Common myeloid progenitor, CD34-positive (primary cell): ENCODE data around the gene UBE2F.
A peak's percentile ranks its signal among the peaks of the same experiment; 100 is the strongest.
"Not testable (repeated sequence)": the region's sequence is repeated elsewhere in the genome, so short reads cannot be mapped to it uniquely, and the experiment has no call there.

Experiments
- CTCF ChIA-PET: fragments of 350-600 bp; sonication (Branson Sonifier 250); formaldehyde crosslinking; loops from one replicate; lab custom pipeline; 2021; ENCODE audit warnings: antibody characterized with exemption; lab: Charles Lee
- POLR2A ChIA-PET: fragments of 350-600 bp; sonication (Branson Sonifier 250); formaldehyde crosslinking; loops from one replicate; lab custom pipeline; 2021; ENCODE audit warnings: antibody characterized with exemption; lab: Charles Lee
- DNase-seq, 3 donors: peaks; one replicate each; pipeline versions ENCODE4 v3.0.0 to v3.0.0-alpha.2; 2013
- H3K27ac ChIP-seq, 2 experiments: 1 replicate in 1 of 2; 2 replicates in 1 of 2; pipeline ENCODE4 v1.7.0; 2013; ENCODE audit warnings: inconsistent platforms in 2 of 2, low read length in 2 of 2, mild to moderate bottlenecking in 2 of 2, low read depth in 1 of 2, moderate library complexity in 1 of 2; ENCODE audit not compliant: severe bottlenecking in 2 of 2, insufficient read depth in 1 of 2, poor library complexity in 1 of 2
- H3K27me3 ChIP-seq, 5 experiments: replicated peaks in 2 of 5; 1 replicate in 3 of 5; 2 replicates in 2 of 5; pipeline versions ENCODE4 v1.6.1 to v1.7.0; 2013; ENCODE audit warnings: low read length in 4 of 5, mild to moderate bottlenecking in 2 of 5, moderate library complexity in 2 of 5, inconsistent platforms in 1 of 5; ENCODE audit not compliant: insufficient read depth in 5 of 5, control insufficient read depth in 4 of 5
- H3K36me3 ChIP-seq, 4 experiments: 1 replicate in 2 of 4; 2 replicates in 2 of 4; pipeline versions ENCODE4 v1.6.1 to v1.7.0; 2013; ENCODE audit warnings: low read length in 3 of 4, control low read depth in 1 of 4, mild to moderate bottlenecking in 1 of 4; ENCODE audit not compliant: control insufficient read depth in 4 of 4, insufficient read depth in 4 of 4
- H3K4me1 ChIP-seq, 4 experiments: 1 replicate in 3 of 4; 2 replicates in 1 of 4; pipeline versions ENCODE4 v1.6.1 to v1.7.1; 2013; ENCODE audit warnings: low read length in 3 of 4, mild to moderate bottlenecking in 3 of 4, control low read depth in 1 of 4, inconsistent platforms in 1 of 4, moderate library complexity in 1 of 4; ENCODE audit not compliant: control insufficient read depth in 4 of 4, insufficient read depth in 4 of 4; ENCODE audit errors: control extremely low read depth in 1 of 4
- H3K4me3 ChIP-seq, 7 experiments: 1 replicate in 4 of 7; 2 replicates in 3 of 7; pipeline versions ENCODE4 v1.5.1 to v1.7.0; 2013; ENCODE audit warnings: mild to moderate bottlenecking in 7 of 7, low read length in 6 of 7, moderate library complexity in 6 of 7, inconsistent platforms in 2 of 7, low read depth in 2 of 7, control low read depth in 1 of 7; ENCODE audit not compliant: insufficient read depth in 4 of 7, control insufficient read depth in 1 of 7; ENCODE audit errors: extremely low read depth in 1 of 7
- H3K9me3 ChIP-seq, 5 experiments: 1 replicate in 4 of 5; 2 replicates in 1 of 5; pipeline versions ENCODE4 v1.6.1 to v1.7.1; 2013; ENCODE audit warnings: low read length in 4 of 5, mild to moderate bottlenecking in 2 of 5, inconsistent platforms in 1 of 5, low read depth in 1 of 5, moderate library complexity in 1 of 5; ENCODE audit not compliant: control insufficient read depth in 4 of 5, insufficient read depth in 2 of 5; ENCODE audit errors: control extremely low read depth in 1 of 5
- WGBS: methylation state at CpG from one replicate; pipeline ENCODE4 v1.1.5; 2013; ENCODE audit not compliant: insufficient coverage; 5-methylcytosine and 5-hydroxymethylcytosine counted together

UBE2F gene

GRCh38 chr2:237955640-237956401, 11.0 kb upstream of the UBE2F start:
- Histone ChIP-seq H3K4me3 (peak overlapping the region in 6 of 7 experiments; percentile 26 to 77 (median 58)), H3K27ac (no peak overlapping the region), H3K27me3 (peaks cover 0 to 8% (median 0%) of the 10 kb centered on the region in 5 experiments), H3K9me3 (peaks cover 0 to 7% (median 0%) of the 10 kb centered on the region in 5 experiments), H3K36me3 (no peaks in the 10 kb centered on the region), H3K4me1 (peaks cover 0 to 15% (median 9%) of the 10 kb centered on the region in 4 experiments)
- CTCF ChIA-PET: interaction anchor here (0.6 to 2.7 kb wide), 5 partner anchors 28 to 72 kb away, joined by 3 to 9 read pairs (median 3); no protein-coding TSS in a partner anchor
- WGBS: 8% methylated on average over 59 of the region's 64 CpGs
- DNase-seq: peak in 2 of 3 donors; percentile 44 to 55
- POLR2A ChIA-PET: no interaction called here

GRCh38 chr2:237956402-237956736, 10.4 kb upstream of the UBE2F start:
- no peak overlapping the region for H3K27ac ChIP-seq
- peaks cover 0 to 8% (median 0%) of the 10 kb centered on the region in 5 experiments for H3K27me3 ChIP-seq
- peaks cover 0 to 15% (median 9%) of the 10 kb centered on the region in 4 experiments for H3K4me1 ChIP-seq
- CTCF ChIA-PET: interaction anchor here (0.6 to 2.7 kb wide), 7 partner anchors 12 to 71 kb away, joined by 3 to 9 read pairs (median 3); no protein-coding TSS in a partner anchor
- DNase-seq: no peak
- H3K9me3 ChIP-seq: peaks cover 0 to 13% (median 3%) of the 10 kb centered on the region in 5 experiments
- POLR2A ChIA-PET: no interaction called here
- WGBS: 4% methylated on average over 16 of the region's 23 CpGs
- H3K36me3 ChIP-seq: no peaks in the 10 kb centered on the region
- peak overlapping the region in 6 of 7 experiments; percentile 26 to 77 (median 58) for H3K4me3 ChIP-seq

GRCh38 chr2:237961637-237962036, 5.2 kb upstream of the UBE2F start:
- H3K9me3 ChIP-seq: peaks cover 0 to 30% (median 21%) of the 10 kb centered on the region in 5 experiments
- no peak overlapping the region for H3K4me3 ChIP-seq
- ChIA-PET POLR2A (interaction anchor here (0.6 kb wide), 1 partner anchor 128 kb away, joined by 3 read pairs; no protein-coding TSS in a partner anchor), CTCF (interaction anchor here (1.1 kb wide), 1 partner anchor 66 kb away, joined by 3 read pairs; no protein-coding TSS in a partner anchor)
- H3K27me3 ChIP-seq: no peaks in the 10 kb centered on the region
- DNase-seq: no peak
- H3K4me1 ChIP-seq: peaks cover 0 to 11% (median 8%) of the 10 kb centered on the region in 4 experiments
- H3K27ac ChIP-seq: no peak overlapping the region
- WGBS: 97% methylated on average over 5 of the region's 5 CpGs
- H3K36me3 ChIP-seq: no peaks in the 10 kb centered on the region

GRCh38 chr2:237962432-237963084, 4.3 kb upstream of the UBE2F start:
- CTCF ChIA-PET: interaction anchor here (0.6 to 1.1 kb wide), 2 partner anchors 66 to 111 kb away, joined by 3 to 4 read pairs; no protein-coding TSS in a partner anchor
- H3K9me3 ChIP-seq: peaks cover 0 to 30% (median 21%) of the 10 kb centered on the region in 5 experiments
- POLR2A ChIA-PET: interaction anchor here (0.6 kb wide), 1 partner anchor 129 kb away, joined by 3 read pairs; no protein-coding TSS in a partner anchor
- WGBS: 98% methylated on average over 4 of the region's 5 CpGs
- DNase-seq: peak in 1 of 3 donors; percentile 43
- H3K4me1 ChIP-seq: peaks cover 0 to 11% (median 9%) of the 10 kb centered on the region in 4 experiments
- no peak overlapping the region for H3K27ac ChIP-seq
- no peak overlapping the region for H3K4me3 ChIP-seq
- H3K36me3 ChIP-seq: no peaks in the 10 kb centered on the region
- no peaks in the 10 kb centered on the region for H3K27me3 ChIP-seq

- DNase-seq, H3K27ac ChIP-seq, H3K27me3 ChIP-seq, POLR2A ChIA-PET, H3K36me3 ChIP-seq, H3K4me3 ChIP-seq: not testable (repeated sequence)
- peaks cover 0 to 30% (median 21%) of the 10 kb centered on the region in 5 experiments for H3K9me3 ChIP-seq
- CTCF ChIA-PET: interaction anchor here (1.4 kb wide), 1 partner anchor 22 kb away, joined by 3 read pairs; no protein-coding TSS in a partner anchor
- H3K4me1 ChIP-seq: peaks cover 10 to 21% (median 19%) of the 10 kb centered on the region in 4 experiments
- 97% methylated on average over 7 of the region's 7 CpGs for WGBS
Measured at GRCh38 chr2:237963490-237963991, 3.3 kb upstream of the UBE2F start.

- no peak for DNase-seq
- CTCF ChIA-PET: interaction anchor here (0.8 to 1.4 kb wide), 2 partner anchors 17 to 23 kb away, joined by 3 read pairs; no protein-coding TSS in a partner anchor
- POLR2A ChIA-PET: interaction anchor here (0.6 kb wide), 1 partner anchor 214 kb away, joined by 3 read pairs; no protein-coding TSS in a partner anchor
Measured at GRCh38 chr2:237964194-237964577, 2.6 kb upstream of the UBE2F start.

More at GRCh38 chr2:237964194-237964577, 2.6 kb upstream of the UBE2F start:
- H3K27ac ChIP-seq: peak overlapping the region in 1 of 2 experiments; percentile 55
- no peak overlapping the region for H3K4me3 ChIP-seq
- no peaks in the 10 kb centered on the region for H3K36me3 ChIP-seq
- no peaks in the 10 kb centered on the region for H3K27me3 ChIP-seq
- H3K9me3 ChIP-seq: peaks cover 0 to 27% (median 21%) of the 10 kb centered on the region in 5 experiments
- WGBS: 97% methylated on average over 7 of the region's 7 CpGs
- H3K4me1 ChIP-seq: peaks cover 16 to 27% (median 25%) of the 10 kb centered on the region in 4 experiments
